ENCODE results near the gene MGAT2.
A peak's percentile ranks its signal among the peaks of the same experiment; 100 is the strongest.
"Not testable (repeated sequence)": the region's sequence is repeated elsewhere in the genome, so short reads cannot be mapped to it uniquely, and the experiment has no call there.

The MGAT2 gene

DNA sequence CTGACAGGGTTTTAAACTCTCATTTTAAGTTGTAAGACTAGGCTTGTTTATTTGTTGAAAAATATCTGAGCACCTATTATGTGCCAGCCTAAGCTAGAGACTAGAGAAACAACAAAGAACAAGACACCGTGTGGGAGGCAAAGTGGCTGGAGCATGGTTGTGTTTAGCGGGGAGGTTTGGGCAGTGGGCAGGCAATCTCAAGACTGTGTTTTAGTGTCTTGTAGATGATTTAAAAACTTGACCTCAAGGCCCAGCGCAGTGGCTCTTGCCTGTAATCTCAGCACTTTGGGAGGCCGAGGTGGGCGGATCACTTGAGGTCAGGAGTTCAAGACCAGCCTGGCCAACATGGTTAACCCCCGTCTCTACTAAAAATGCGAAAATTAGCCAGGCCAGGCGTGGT, 7.9 kb upstream of the MGAT2 start:
- peaks cover 8% of the 10 kb centered on the region; the same call in 1 of the 2 replicates for H3K36me3 ChIP-seq (ENCODE audit: insufficient read depth, low read length)
- H3K27me3 ChIP-seq (ENCODE audit: insufficient read depth, low read length) = no peaks in the 10 kb centered on the region
- H3K27ac ChIP-seq (ENCODE audit: low read depth, low read length) = no peak overlapping the region
- no peak overlapping the region for H2AFZ ChIP-seq (ENCODE audit: low read length, unreplicated experiment)
- H3K4me3 ChIP-seq (ENCODE audit: low read depth, low read length) = no peak overlapping the region
- H3K79me2 ChIP-seq (ENCODE audit: control insufficient read depth, insufficient read depth, low read length, unreplicated experiment) = peaks cover 19% of the 10 kb centered on the region
- H3K4me1 ChIP-seq (ENCODE audit: control insufficient read depth, insufficient read depth, low read length, unreplicated experiment) = peaks cover 6% of the 10 kb centered on the region

GRCh38 chr14:49614196-49614595, 6.4 kb upstream of the MGAT2 start:
- Histone ChIP-seq H3K27me3 (ENCODE audit: insufficient read depth, low read length) (no peaks in the 10 kb centered on the region), H3K4me1 (ENCODE audit: control insufficient read depth, insufficient read depth, low read length, unreplicated experiment) (peaks cover 16% of the 10 kb centered on the region), H3K36me3 (ENCODE audit: insufficient read depth, low read length) (peaks cover 12% of the 10 kb centered on the region; the same call in 1 of the 2 replicates), H3K79me2 (ENCODE audit: control insufficient read depth, insufficient read depth, low read length, unreplicated experiment) (peaks cover 29% of the 10 kb centered on the region), H3K27ac (ENCODE audit: low read depth, low read length) (no peak overlapping the region), H3K4me3 (ENCODE audit: low read depth, low read length) (no peak overlapping the region), H2AFZ (ENCODE audit: low read length, unreplicated experiment) (no peak overlapping the region)

- Histone ChIP-seq H3K4me3 (ENCODE audit: low read depth, low read length) (no peak overlapping the region), H3K27me3 (ENCODE audit: insufficient read depth, low read length) (no peaks in the 10 kb centered on the region), H3K27ac (ENCODE audit: low read depth, low read length) (no peak overlapping the region), H2AFZ (ENCODE audit: low read length, unreplicated experiment) (no peak overlapping the region), H3K79me2 (ENCODE audit: control insufficient read depth, insufficient read depth, low read length, unreplicated experiment) (peaks cover 38% of the 10 kb centered on the region), H3K4me1 (ENCODE audit: control insufficient read depth, insufficient read depth, low read length, unreplicated experiment) (peaks cover 16% of the 10 kb centered on the region), H3K36me3 (ENCODE audit: insufficient read depth, low read length) (peaks cover 12% of the 10 kb centered on the region; the same call in 1 of the 2 replicates)
Observed at GRCh38 chr14:49615776-49616175, 4.8 kb upstream of the MGAT2 start.

GRCh38 chr14:49617852-49618519, 2.6 kb upstream of the MGAT2 start:
- Histone ChIP-seq H3K79me2 (ENCODE audit: control insufficient read depth, insufficient read depth, low read length, unreplicated experiment) (peaks cover 57% of the 10 kb centered on the region), H3K4me3 (ENCODE audit: low read depth, low read length) (peak overlapping the region; percentile 7; the same call in 1 of the 2 replicates), H3K27ac (ENCODE audit: low read depth, low read length) (peak overlapping the region; percentile 17; the same call in 1 of the 2 replicates), H3K4me1 (ENCODE audit: control insufficient read depth, insufficient read depth, low read length, unreplicated experiment) (peaks cover 16% of the 10 kb centered on the region), H2AFZ (ENCODE audit: low read length, unreplicated experiment) (no peak overlapping the region), H3K27me3 (ENCODE audit: insufficient read depth, low read length) (no peaks in the 10 kb centered on the region), H3K36me3 (ENCODE audit: insufficient read depth, low read length) (peaks cover 13% of the 10 kb centered on the region; the same call in 1 of the 2 replicates)

GRCh38 chr14:49619273-49619672, 1.3 kb upstream of the MGAT2 start:
- Histone ChIP-seq H3K36me3 (ENCODE audit: insufficient read depth, low read length) (peaks cover 12% of the 10 kb centered on the region; the same call in 1 of the 2 replicates), H3K79me2 (ENCODE audit: control insufficient read depth, insufficient read depth, low read length, unreplicated experiment) (peaks cover 65% of the 10 kb centered on the region), H3K4me3 (ENCODE audit: low read depth, low read length) (peak overlapping the region; percentile 84), H3K4me1 (ENCODE audit: control insufficient read depth, insufficient read depth, low read length, unreplicated experiment) (peaks cover 28% of the 10 kb centered on the region)
- H3K27me3 ChIP-seq (ENCODE audit: insufficient read depth, low read length); H2AFZ ChIP-seq (ENCODE audit: low read length, unreplicated experiment); H3K27ac ChIP-seq (ENCODE audit: low read depth, low read length): not testable (repeated sequence)

DNA sequence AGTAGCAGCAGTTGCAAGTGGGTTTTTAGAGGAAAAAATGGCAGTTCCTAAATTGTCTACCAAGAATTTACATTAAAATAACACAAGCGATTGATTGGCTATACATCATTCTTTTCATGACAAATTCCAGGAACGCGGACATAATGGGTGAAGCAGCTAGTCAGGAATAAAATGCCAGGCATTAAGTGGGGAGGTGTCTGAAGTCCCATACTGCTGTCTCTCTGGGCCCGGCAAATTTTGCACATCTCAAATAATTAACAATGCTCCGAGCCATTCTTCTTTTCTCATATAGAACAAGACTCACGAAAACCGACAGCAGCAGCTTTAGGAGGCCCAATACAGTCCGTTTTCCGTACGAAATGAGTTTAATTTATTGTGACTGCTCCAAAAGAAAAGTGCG, 869 bp upstream of the MGAT2 start:
- H2AFZ ChIP-seq (ENCODE audit: low read length, unreplicated experiment) = no peak overlapping the region

GRCh38 chr14:49621114-49621881, 699 bp downstream of the MGAT2 start:
- H3K79me2 ChIP-seq (ENCODE audit: control insufficient read depth, insufficient read depth, low read length, unreplicated experiment) = peaks cover 73% of the 10 kb centered on the region
- peak overlapping the region; percentile 90; the same call in 1 of the 2 replicates for H3K27ac ChIP-seq (ENCODE audit: low read depth, low read length)
- no peak overlapping the region for H2AFZ ChIP-seq (ENCODE audit: low read length, unreplicated experiment)
- peaks cover 14% of the 10 kb centered on the region; the same call in 1 of the 2 replicates for H3K36me3 ChIP-seq (ENCODE audit: insufficient read depth, low read length)
- H3K4me3 ChIP-seq (ENCODE audit: low read depth, low read length) = peak overlapping the region; percentile 84
- no peaks in the 10 kb centered on the region for H3K27me3 ChIP-seq (ENCODE audit: insufficient read depth, low read length)
- H3K4me1 ChIP-seq (ENCODE audit: control insufficient read depth, insufficient read depth, low read length, unreplicated experiment) = peaks cover 35% of the 10 kb centered on the region

More for the DNA sequence above, 869 bp upstream of the MGAT2 start:
- peaks cover 31% of the 10 kb centered on the region for H3K4me1 ChIP-seq (ENCODE audit: control insufficient read depth, insufficient read depth, low read length, unreplicated experiment)
- peak overlapping the region; percentile 84 for H3K4me3 ChIP-seq (ENCODE audit: low read depth, low read length)
- peak overlapping the region; percentile 90 for H3K27ac ChIP-seq (ENCODE audit: low read depth, low read length)
- peaks cover 68% of the 10 kb centered on the region for H3K79me2 ChIP-seq (ENCODE audit: control insufficient read depth, insufficient read depth, low read length, unreplicated experiment)
- H3K27me3 ChIP-seq (ENCODE audit: insufficient read depth, low read length) = no peaks in the 10 kb centered on the region
- H3K36me3 ChIP-seq (ENCODE audit: insufficient read depth, low read length) = peaks cover 12% of the 10 kb centered on the region; the same call in 1 of the 2 replicates

DNA sequence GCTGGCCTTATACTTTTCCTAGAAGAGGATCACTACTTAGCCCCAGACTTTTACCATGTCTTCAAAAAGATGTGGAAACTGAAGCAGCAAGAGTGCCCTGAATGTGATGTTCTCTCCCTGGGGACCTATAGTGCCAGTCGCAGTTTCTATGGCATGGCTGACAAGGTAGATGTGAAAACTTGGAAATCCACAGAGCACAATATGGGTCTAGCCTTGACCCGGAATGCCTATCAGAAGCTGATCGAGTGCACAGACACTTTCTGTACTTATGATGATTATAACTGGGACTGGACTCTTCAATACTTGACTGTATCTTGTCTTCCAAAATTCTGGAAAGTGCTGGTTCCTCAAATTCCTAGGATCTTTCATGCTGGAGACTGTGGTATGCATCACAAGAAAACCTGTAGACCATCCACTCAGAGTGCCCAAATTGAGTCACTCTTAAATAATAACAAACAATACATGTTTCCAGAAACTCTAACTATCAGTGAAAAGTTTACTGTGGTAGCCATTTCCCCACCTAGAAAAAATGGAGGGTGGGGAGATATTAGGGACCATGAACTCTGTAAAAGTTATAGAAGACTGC, 1.5 kb downstream of the MGAT2 start:
- no peak overlapping the region for H2AFZ ChIP-seq (ENCODE audit: low read length, unreplicated experiment)
- H3K27ac ChIP-seq (ENCODE audit: low read depth, low read length) = no peak overlapping the region
- H3K36me3 ChIP-seq (ENCODE audit: insufficient read depth, low read length) = peaks cover 17% of the 10 kb centered on the region; the same call in 1 of the 2 replicates
- H3K4me3 ChIP-seq (ENCODE audit: low read depth, low read length) = peak overlapping the region; percentile 84
- peaks cover 75% of the 10 kb centered on the region for H3K79me2 ChIP-seq (ENCODE audit: control insufficient read depth, insufficient read depth, low read length, unreplicated experiment)
- H3K27me3 ChIP-seq (ENCODE audit: insufficient read depth, low read length) = no peaks in the 10 kb centered on the region
- peaks cover 35% of the 10 kb centered on the region for H3K4me1 ChIP-seq (ENCODE audit: control insufficient read depth, insufficient read depth, low read length, unreplicated experiment)

DNA sequence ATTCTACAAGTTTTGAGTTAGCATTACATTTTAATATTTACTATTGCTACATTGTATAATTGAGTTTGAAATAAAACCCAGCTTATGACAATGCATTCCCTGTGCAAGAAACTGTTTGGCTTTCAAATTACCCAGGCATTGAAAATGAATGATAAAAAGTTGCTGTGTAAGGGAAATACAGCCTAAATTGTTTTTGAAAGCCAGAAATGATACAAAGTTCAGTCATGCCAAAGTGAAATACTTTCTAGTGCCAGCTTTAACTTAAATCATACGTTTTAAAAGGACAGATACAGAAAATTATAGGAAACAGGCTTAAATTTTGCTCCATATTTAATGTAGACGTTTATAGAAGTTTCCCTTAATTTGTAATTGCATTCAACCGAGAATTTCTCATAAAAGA, 2.8 kb downstream of the MGAT2 start:
- H3K36me3 ChIP-seq (ENCODE audit: insufficient read depth, low read length) = peaks cover 12% of the 10 kb centered on the region; the same call in 1 of the 2 replicates
- peaks cover 68% of the 10 kb centered on the region for H3K79me2 ChIP-seq (ENCODE audit: control insufficient read depth, insufficient read depth, low read length, unreplicated experiment)

More for the DNA sequence above, 2.8 kb downstream of the MGAT2 start:
- Histone ChIP-seq H3K4me3 (ENCODE audit: low read depth, low read length) (peak overlapping the region; percentile 84), H3K4me1 (ENCODE audit: control insufficient read depth, insufficient read depth, low read length, unreplicated experiment) (peaks cover 22% of the 10 kb centered on the region), H2AFZ (ENCODE audit: low read length, unreplicated experiment) (no peak overlapping the region), H3K27ac (ENCODE audit: low read depth, low read length) (peak overlapping the region; percentile 28; the same call in 1 of the 2 replicates), H3K27me3 (ENCODE audit: insufficient read depth, low read length) (no peaks in the 10 kb centered on the region)

Data from ACC112 (cell line).